Prostate gland (tissue), 2 donors: Measurements from ENCODE around the gene COL16A1.
"Not testable (repeated sequence)": the region's sequence is repeated elsewhere in the genome, so short reads cannot be mapped to it uniquely, and the experiment has no call there.

Experiments
- CTCF ChIP-seq, 4 experiments: fragments of 200-600 bp in 2 of 4; fragments of 450-650 bp in 2 of 4; sonication (generic) in 2 of 4; IDR thresholded peaks; 1 replicate in 3 of 4; 2 replicates in 1 of 4; pipeline ENCODE4 v1.5.1; 2016 to 2019; ENCODE audit warnings: antibody characterized with exemption in 4 of 4, mild to moderate bottlenecking in 2 of 4, moderate library complexity in 2 of 4
- POLR2AphosphoS5 ChIP-seq: sonication (generic); formaldehyde crosslinking; IDR thresholded peaks from one replicate; pipeline ENCODE4 v1.6.1; 2017; ENCODE audit warnings: antibody characterized with exemption

- TF ChIP-seq CTCF (IDR thresholded peaks at IDR 0.05); POLR2AphosphoS5: not testable (repeated sequence)
These were observed 3.3 kb upstream of the COL16A1 start for GRCh38 chr1:31707059-31707600.
